Liver (tissue), 3 donors: ENCODE results near the gene CNTN1.

Source experiments
- ATF3 ChIP-seq: IDR thresholded peaks from 2 replicates; pipeline ENCODE4 v1.6.1; 2016; ENCODE audit warnings: antibody characterized with exemption
- CTCF ChIP-seq: fragments of 150-350 bp; IDR thresholded peaks from 2 replicates; pipeline ENCODE4 v1.5.1; 2017; ENCODE audit warnings: improper control_type of control experiment, low read depth, low read length; ENCODE audit not compliant: missing input control
- EGR1 ChIP-seq, 2 donors: IDR thresholded peaks; 2 replicates each; pipeline ENCODE4 v1.6.1; 2016 to 2018; ENCODE audit warnings: antibody characterized with exemption in 2 of 2, low read depth in 2 of 2
- JUND ChIP-seq, 2 donors: IDR thresholded peaks; 2 replicates each; pipeline ENCODE4 v1.6.1; 2016; ENCODE audit warnings: antibody characterized with exemption in 2 of 2
- MAX ChIP-seq: IDR thresholded peaks from 2 replicates; pipeline ENCODE4 v1.6.1; 2016; ENCODE audit warnings: antibody characterized with exemption
- REST ChIP-seq: IDR thresholded peaks from 2 replicates; pipeline ENCODE4 v1.6.1; 2016; ENCODE audit warnings: antibody characterized with exemption, mild to moderate bottlenecking
- RXRA ChIP-seq, 2 donors: IDR thresholded peaks; 2 replicates each; pipeline ENCODE4 v1.6.1; 2017 to 2018; ENCODE audit warnings: antibody characterized with exemption in 2 of 2, mild to moderate bottlenecking in 1 of 2
- SP1 ChIP-seq: IDR thresholded peaks from 2 replicates; pipeline ENCODE4 v1.6.1; 2018; ENCODE audit warnings: antibody characterized with exemption, mild to moderate bottlenecking
- TAF1 ChIP-seq: conservative IDR thresholded peaks from 2 replicates; pipeline ENCODE4 v1.6.1; 2016; ENCODE audit warnings: antibody characterized with exemption, mild to moderate bottlenecking
- YY1 ChIP-seq: IDR thresholded peaks from 2 replicates; pipeline ENCODE4 v1.6.1; 2016; ENCODE audit warnings: antibody characterized with exemption, mild to moderate bottlenecking
- ZBTB33 ChIP-seq: IDR thresholded peaks from 2 replicates; pipeline ENCODE4 v1.6.1; 2016; ENCODE audit warnings: antibody characterized with exemption
- donor health status: healthy.
- donor health status: healthy.

- TF ChIP-seq RXRA (IDR thresholded peaks at IDR 0.05) (no peak), CTCF (no peak), MAX (no peak), EGR1 (IDR thresholded peaks at IDR 0.05; ENCODE audit: low read depth in 2 of 2) (no peak), REST (no peak), SP1 (no peak), ZBTB33 (no peak), ATF3 (no peak), TAF1 (no peak), JUND (IDR thresholded peaks at IDR 0.05) (no peak), YY1 (no peak)
Measured at GRCh38 chr12:40988355-40988754, 296.1 kb downstream of the CNTN1 start.
